HG02571 (cell line): ENCODE measurements around the gene EPN2.
A peak's percentile ranks its signal among the peaks of the same experiment; 100 is the strongest.

Experiments
- ATAC-seq: cut with Tn5 transposase; IDR thresholded peaks from one replicate; pipeline ENCODE4 v1.9.1; 2021; ENCODE audit warnings: mild to moderate bottlenecking, moderate library complexity; ENCODE audit not compliant: unreplicated experiment

The EPN2 gene

DNA sequence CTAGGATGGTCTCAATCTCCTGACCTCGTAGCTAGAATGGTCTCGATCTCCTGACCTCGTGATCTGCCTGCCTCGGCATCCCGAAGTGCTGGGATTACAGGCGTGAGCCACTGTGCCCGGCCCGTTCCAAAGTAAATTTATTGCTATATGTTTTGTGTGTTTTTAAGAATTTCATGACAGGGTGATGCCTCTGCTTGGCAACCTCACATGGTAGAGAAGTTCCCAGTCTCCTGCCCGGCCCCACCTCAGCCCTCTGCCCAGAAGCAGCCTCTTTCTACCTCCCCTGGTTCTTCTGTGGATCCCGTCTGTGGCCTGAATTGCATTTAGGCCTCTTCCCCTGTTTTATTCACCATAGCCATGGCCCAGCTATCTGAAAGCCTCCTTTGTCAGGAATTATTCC lies 70.4 kb downstream of the EPN2 start:
- no peak for ATAC-seq

DNA sequence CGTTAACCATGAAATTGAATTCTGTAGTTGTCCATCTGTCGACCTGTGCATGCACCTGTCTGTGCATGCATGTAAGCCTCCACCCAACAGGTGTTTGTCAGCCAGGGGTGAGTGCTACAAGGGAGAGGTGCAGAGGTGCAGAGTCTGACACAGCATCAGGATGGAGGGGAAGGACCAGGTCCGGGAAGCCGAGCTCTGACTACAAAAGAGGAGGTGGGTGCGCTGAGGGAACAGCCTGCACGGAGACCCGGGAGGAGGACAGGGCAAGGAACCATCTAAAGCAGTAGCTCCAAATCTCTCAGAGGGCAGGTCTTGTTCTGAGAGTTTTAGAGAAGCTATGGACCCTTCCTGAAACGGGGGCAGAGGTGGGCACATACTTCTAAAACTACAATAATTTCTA lies 71.2 kb downstream of the EPN2 start:
- no peak for ATAC-seq

DNA sequence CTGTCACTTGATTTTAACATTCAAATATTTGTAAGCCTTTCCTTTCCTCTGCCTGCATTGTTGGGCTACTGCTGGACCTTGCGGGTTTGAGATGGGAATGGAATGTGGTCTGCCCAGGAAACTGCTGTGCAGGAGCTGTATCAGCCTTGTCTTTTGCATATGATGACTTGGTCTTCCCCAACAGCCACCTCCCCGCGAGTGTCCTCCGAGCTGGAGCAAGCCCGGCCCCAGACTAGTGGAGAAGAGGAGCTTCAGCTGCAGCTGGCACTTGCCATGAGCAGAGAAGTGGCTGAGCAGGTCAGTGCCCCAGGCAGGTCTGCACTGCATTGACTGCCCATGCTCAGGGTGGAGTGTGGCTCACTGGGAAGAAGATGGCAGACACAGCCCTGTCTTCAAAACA lies 72.5 kb downstream of the EPN2 start:
- ATAC-seq, result no peak

DNA sequence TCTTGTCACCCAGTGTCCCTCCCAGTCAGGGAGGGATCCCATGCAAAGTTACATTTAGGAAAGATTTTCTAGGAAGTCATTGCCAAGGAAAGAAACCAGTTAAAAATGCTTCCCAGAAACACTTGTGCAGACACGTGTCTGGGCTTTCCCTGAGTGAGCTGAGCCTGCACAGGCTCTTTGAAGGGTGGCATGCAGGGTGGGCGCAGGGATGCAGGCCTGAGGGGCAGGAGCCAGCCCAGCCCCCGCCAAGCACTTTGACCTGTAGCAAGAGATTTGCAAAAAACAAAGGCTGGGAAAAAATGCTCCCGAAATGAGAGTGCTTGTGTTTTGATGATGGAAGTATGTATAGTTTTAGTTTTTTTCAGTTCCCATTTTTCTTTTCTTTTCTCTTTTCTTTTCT lies 73.0 kb downstream of the EPN2 start:
- ATAC-seq, result no peak

DNA sequence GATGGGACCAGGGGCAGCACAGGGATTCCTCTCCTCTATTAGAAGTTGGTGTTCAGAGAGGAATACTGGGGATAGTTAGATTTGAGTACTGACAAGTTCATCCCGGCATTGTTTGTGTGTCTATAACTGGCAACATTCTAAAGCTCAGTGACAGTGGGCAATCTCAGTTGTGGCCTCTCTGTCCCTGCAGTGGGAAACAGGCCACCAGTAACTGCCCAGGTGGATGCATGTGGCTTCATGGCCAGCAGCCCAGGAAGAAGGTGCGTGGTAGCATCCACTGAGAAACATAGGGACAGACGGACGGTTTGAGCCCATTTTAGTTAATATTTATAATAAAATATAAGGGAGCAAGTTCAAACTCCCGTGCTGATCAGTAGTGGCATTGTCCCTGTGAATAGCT lies 73.8 kb downstream of the EPN2 start:
- ATAC-seq, result no peak

DNA sequence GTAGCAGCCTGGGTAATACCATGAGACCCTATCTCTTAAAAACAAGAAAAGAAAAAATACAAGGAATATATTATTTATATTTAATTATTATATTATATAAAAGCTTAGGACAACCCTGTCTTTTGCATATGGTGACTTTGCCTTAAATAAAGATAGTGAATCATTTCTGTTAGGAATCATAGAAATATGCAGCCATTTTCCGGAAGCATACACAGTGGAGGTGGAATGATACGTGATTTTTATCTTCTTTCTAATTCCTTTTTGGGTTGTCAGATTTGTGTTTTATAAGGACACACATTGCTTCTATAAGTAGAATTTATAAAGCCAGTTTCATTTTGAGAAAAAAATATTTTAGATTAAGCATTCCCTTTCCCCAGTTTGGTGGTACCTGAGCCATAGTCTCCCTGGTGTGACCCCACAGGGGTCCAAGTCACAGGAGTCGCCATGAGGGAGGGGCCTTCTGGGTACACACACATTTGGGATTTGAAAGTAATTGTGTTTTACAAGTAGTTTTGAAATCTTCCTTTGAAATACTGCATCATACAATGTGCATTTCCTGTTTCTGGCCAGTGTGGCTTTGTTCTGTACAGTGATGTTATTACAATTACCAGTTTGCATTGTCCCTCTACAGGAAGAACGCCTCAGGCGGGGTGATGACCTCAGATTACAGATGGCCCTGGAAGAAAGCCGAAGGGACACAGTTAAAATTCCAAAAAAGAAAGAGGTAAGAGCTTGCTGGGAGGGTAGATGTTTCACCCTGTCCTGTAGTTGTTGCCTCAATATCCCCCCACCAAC lies 74.5 kb downstream of the EPN2 start:
- no peak for ATAC-seq

DNA sequence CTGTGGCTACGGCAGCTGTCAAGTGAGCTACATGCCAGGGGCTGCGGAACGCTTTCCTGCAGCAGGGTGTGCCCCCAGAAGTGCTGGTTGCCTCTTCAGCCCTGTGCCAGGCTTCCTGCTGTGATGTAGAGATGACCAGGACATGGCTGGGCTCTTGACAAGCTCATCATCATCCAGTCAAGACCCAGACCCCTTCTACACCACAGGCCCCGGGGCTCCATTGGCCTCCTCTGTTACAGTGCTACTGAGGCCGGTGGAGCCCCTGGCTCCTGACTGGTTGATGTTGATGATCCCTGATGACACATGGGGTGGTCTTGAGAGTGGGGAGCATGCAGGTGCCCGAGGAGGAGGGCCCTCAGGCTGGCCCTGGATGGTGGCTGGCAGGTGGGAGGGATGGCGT lies 75.2 kb downstream of the EPN2 start:
- no peak for ATAC-seq

DNA sequence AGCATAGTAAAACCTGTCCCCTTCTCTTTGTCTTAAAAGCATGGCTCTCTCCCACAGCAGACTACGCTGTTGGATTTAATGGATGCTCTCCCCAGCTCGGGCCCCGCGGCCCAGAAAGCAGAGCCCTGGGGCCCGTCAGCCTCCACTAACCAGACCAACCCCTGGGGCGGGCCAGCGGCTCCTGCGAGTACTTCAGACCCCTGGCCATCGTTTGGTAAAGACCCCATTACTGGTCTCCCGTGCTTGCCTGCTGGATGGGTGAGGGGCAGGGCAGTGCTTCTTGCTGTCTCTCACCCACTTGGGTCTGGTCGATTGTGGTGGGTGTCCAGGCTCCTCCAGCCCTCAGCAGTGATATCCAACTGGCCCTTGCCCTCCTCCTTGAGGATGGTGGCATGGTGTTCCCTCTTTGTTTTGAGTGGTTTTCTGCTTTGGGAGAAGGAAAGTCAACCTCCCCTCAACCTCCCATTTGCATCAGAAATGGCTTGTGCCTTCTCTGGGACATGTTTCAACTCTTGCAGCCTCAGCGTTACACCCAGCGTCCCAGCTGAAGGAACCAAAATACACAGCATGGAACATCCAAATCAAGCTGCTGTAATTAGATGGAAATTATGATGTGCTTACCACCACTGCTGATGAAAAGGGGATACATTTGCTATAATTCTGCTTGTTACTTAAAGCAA lies 76.0 kb downstream of the EPN2 start:
- no peak for ATAC-seq

DNA sequence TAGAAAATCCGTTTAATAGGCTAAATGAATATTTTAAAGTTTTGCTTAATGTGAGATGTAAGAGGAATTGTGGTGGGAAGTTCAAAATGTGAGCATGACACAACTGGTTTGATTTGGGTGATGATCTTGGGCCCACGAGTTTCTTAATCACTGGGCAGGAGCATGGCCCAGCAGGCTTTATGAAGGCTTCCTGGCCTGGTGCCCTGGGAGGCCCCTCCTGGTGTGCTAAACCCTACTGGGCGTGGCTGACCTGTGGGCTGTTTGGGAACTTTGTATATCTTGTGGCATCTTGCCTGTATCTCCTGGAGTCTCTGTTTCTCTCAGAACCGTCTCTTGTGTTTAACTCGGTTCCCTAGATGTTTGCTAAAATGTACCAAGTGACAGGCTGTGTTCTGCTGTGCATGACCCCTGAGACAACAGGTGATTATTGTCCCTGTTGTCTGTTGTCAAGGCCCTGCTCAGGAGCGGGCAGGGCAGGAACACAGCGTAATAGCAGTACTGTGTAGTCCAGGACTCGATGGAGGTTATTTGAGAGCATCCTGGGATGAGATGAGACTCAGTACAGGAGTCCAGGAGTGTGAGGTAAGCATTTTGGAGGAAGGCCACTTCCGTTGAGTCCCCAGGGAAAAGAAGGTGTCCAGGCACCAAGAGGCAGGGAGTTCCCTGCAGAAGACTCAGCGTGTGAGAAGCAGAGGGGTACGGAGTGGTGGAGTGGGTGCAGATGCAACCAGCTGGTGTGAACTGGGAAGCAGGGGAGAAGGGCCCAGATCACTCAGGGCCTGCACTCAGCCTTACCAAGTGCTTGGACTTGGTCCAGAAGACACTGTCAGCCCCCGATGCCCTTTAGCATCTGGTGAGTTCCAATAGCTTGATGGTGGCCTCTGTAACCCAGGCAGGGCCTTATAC lies 76.8 kb downstream of the EPN2 start:
- no peak for ATAC-seq

DNA sequence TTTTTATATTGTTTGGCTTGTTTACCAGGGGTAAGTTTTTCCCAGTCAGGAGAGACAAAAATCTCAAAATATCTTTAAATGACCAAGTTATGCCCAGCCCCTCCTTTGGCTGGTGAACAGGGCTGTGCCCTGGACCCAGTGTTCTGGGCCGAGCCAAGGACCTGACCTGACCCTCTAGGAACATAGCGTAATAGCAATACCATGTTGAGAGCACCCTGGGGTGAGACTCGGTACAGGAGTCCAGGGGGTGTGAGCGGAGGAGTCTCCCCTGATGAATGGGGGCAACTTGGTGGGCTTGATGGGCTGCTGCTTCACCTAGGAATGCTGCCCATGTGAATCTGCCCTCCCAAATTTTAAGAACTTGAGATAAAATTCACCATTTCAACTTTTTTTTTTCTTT lies 77.9 kb downstream of the EPN2 start:
- no peak for ATAC-seq

DNA sequence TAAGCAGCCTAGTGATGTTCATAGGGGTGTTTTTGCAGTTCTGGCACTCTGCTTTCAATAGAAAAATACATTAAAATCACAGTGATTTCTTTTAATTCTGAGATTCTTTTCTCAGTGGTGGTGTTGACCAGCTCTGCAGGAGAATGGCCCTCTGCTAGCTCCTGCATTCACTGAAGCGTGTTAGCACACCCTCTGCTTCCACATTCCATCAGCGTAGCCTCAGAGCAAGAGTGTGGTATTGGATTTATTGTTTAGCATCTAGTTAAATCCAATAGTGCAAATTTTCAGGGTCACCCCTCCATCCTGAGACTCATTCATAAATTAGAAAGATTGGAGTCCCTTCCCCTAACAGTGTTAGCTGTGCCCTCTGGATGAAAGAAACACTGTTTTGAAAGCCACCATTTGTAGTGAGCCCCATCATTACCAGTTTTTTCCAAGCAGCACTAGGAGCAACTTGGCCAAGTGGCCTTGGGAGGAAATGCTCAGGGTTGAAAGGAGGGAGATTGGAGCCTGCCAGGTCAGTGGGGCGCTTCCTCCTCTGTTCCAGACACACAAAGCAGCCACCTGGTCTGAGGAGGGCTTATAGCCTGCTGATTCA lies 79.7 kb downstream of the EPN2 start:
- ATAC-seq, result no peak

DNA sequence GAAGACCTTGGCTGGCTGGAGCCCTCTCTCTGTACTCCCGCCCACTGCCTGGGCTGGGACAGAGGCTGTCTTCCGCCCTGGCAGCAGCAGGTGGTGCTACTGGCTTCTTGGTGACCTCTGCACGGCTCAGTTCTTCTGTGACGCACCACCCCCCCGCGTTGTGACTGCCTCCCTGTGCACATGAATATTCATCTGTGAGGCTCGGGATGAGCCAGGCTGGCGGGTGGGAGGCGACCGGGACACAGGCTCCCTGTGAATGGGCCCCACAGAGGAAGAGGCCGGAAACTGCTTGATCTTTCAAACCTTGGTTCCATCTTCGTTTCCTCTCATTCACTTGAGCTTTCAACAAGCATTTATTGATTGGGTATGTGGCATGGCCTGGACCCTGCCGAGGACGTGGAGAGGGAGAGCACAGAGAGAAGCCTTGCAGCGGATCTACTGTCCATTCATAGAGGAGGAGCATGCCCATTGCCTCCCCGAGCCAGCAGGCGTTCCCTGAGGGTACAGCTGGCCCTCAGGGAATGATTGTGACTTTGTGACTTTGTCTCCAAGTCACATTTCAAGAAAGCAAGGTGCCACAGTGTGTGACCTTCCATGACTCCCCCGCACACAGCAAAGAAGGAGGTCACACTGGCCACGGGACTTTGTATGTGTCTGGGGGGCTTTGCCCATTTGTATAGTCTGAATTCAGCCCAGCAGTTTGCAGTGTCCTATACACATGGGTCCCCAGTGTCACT lies 80.4 kb downstream of the EPN2 start:
- peak; percentile 76 for ATAC-seq

DNA sequence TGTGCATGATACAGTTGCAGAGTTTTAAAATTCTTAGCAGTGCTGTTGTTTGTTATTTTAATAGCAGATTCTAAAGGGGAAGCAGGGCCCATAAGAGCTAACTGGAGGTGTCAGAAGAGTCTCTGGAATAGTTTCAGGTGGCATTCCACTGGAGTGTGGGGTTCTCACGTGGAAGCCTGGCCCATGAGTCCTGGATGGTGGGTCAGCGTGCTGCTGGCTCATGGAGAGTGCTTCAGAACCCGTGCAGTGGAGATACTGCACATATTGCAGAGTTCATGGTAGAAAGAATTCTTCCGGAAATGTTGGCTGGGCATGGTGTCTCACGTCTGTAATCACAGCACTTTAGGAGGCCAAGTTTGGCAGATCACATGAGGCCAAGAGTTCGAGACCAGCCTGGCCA lies 81.4 kb downstream of the EPN2 start:
- ATAC-seq, result no peak

DNA sequence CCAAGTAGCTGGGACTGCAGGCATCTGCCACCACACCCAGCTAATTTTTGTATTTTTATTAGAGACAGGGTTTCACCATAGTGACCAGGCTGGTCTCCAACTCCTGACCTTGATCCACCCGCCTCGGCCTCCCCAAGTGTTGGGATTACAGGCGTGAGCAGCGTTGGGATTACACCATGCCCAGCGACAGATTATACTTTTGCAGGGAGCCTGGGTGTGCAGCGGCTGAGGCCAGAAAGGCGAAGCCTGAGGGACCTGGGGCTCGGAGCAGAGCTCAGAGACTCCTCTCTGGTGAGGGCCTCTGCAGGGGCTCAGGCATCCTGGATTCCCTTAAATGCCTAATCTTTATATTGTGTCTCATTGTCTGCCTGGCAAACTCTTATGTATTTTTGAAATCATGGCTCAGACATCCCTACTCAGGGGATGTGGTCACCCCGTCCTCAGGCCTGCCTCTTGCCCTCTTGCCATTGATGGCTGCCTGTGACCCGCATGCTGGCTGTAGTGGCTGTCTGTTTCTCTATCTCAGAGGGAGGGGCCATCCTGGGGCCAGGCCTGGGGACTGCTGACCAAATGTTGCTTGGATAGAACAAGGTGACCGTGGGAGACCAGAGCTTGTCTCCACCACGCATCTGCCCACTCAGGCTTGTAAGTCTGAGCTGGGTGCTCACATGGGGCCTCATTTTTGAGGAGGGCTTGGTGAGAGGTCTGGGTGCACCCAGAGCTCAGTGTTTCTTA lies 82.8 kb downstream of the EPN2 start:
- ATAC-seq, result no peak

DNA sequence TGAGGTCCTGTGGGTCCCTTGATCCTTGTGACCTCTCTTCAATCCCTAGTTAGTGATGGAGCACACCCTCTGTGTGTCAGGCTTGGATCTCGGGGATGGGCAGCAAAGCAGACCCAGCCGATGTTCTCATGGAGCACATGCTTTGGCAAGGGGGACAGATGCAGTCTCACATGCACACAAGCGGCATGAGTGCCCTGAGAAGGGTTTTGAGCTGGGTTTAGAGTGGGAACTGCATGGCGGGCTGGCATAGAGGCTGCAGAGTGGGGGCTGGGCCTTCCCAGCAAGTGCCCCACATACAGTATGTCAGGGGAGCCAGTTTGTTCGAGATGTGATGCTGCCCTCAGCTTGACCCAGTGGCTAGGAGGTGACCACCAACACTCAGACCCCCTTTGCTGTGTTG lies 83.7 kb downstream of the EPN2 start:
- no peak for ATAC-seq

DNA sequence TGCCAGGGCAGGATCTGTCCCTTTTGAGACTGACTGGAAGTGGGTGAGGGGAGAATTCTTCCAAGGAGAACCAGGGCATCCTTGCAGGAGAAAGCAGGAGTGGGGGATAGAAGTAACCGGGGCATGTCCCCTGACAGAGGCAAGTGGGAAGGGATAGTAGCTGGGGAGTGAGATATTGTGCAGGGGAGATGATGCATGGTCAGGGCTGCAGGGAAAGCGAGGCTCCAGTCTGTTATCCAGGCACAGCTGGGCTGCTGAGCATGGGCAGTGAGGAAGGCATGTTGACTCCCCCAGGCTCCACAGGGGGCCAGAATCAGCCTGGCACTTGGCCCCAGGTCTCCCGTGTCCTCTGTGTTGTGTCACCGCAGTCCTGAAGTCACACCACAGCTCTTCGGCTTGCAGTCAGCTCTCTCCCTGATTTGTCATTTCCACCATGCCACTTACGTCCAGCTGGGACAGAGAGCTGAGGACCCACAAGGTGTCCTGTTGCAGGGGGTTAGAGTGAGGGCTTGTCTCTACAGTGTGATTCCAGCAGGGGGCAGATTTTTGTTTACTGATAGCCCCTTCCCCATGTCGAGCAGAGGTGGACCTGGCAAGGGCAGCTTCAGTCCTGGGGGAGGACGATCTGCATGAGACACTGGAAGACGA lies 84.4 kb downstream of the EPN2 start:
- ATAC-seq, result no peak

DNA sequence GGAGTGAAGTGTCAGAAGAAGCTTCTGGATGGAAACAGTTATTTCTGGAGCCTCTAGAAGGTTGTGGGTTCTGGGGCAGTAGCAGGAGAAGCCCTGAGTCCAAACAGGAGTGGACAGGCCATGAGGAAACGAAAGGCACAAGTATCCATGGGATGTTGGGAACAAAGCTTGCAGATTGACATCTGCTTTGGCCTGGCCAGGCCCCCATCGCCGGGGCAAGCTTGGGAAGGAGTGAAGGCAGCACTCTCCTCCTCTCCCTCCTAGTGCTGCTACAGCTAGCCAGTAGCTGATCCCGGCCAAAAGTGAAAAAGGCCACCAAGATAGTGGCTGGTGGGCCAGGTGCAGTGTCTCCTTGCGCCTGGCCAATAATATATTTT lies 85.0 kb downstream of the EPN2 start:
- ATAC-seq, result no peak

DNA sequence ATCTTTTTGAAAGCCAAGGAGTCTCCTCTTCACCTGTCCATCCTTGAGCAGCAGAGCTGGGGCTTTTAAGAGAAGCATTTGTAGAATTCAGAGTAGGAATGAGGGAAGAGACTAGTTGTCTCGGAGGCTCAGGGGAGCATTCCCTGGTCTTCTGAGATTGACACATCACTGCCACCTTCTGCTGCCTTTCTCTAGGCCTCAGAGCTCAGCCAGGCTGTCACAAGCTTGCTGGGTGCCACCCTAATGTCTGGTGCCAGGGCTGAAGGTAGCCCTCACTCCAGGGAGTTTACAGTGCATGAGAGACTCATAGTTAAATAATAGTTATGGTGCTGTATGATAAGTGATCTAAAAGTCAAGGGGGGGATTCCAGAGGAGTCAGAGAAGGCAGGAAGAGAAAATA lies 85.7 kb downstream of the EPN2 start:
- ATAC-seq, result no peak

DNA sequence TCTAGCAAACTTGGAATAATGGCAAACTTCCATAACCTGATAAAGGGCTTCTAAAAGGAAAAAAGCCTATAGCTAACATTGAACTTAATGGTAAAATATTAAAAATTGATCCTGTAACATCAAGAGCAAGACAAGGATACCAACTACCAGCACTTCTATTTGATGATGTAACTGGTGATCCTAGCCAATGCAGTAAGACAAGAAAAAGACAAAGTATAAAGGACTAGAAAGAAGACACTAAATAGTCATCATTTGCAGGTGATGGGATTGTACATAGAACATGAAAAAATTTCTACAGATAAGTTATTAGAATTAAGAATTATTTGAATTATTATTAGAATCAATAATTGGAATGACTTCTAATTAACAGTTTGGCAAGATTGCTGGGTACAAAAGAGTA lies 88.4 kb downstream of the EPN2 start:
- no peak for ATAC-seq
